Measurements from ENCODE around the gene UACA. TPM values are rescaled to one million over a fixed set of nuclear protein-coding genes. Genes with fewer than 3 reads are reported as not detected.

The UACA gene
- total RNA-seq, 4 donors from 2014 or later = 63.9 to 119 (median 92.4) TPM

DNA sequence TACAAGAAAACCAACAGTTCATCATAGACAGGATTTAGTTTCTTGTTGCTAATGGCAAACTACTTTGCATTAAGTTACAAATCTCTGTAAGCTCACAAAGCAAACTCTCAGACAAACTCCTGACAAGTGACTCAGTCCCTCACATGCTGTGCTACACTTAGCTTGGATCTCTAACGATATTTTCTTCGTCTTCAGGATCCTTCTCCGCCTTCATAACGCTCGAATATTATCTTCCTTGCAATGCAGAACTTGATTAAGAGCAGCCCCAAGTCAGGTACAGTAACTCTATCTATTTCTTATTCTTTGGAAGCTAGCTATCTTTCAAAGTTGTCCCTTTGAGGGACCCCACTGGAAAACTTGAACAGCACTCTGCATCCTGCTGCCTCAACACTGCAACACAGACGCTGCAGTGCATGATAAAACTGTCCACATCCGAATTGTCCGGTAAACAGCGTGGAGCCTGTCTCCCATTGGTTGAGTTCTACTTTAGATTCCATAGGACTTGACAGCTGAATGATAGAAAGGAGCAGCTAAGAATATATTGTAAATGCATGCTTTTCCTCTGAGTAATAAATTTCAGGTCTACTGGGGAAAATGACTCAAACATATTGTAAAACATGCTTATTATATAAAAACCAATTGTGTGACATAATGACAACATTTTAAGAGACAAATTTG, 61.3 kb downstream of the UACA start:
- Histone ChIP-seq H3K36me3 (no peaks in the 10 kb centered on the region), H3K27ac (peak overlapping the region; percentile 6 to 47 (median 14)), H3K4me3 (replicated peaks in 1 of 3) (no peak overlapping the region), H3K4me1 (peaks cover 47 to 67% of the 10 kb centered on the region in 2 donors), H3K27me3 (no peaks in the 10 kb centered on the region), H3K9me3 (no peaks in the 10 kb centered on the region)
- intact Hi-C loops (cut with DNase I) = no loop called here
- no peak for DNase-seq
- WGBS, 2 donors = 70 to 72% methylated on average over 9 of the region's 9 CpGs
- peak in 1 of 2 donors; percentile 34 for TF ChIP-seq POLR2A (IDR thresholded peaks at IDR 0.05)
- TF ChIP-seq, protein P1, sequence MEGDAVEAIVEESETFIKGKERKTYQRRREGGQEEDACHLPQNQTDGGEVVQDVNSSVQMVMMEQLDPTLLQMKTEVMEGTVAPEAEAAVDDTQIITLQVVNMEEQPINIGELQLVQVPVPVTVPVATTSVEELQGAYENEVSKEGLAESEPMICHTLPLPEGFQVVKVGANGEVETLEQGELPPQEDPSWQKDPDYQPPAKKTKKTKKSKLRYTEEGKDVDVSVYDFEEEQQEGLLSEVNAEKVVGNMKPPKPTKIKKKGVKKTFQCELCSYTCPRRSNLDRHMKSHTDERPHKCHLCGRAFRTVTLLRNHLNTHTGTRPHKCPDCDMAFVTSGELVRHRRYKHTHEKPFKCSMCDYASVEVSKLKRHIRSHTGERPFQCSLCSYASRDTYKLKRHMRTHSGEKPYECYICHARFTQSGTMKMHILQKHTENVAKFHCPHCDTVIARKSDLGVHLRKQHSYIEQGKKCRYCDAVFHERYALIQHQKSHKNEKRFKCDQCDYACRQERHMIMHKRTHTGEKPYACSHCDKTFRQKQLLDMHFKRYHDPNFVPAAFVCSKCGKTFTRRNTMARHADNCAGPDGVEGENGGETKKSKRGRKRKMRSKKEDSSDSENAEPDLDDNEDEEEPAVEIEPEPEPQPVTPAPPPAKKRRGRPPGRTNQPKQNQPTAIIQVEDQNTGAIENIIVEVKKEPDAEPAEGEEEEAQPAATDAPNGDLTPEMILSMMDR (IDR thresholded peaks at IDR 0.05) = no peak

- DNase-seq = no peak
- Histone ChIP-seq H3K4me1 (peaks cover 47 to 67% of the 10 kb centered on the region in 2 donors), H3K36me3 (no peaks in the 10 kb centered on the region), H3K27ac (peak overlapping the region; percentile 6 to 53 (median 14)), H3K9me3 (no peaks in the 10 kb centered on the region), H3K4me3 (replicated peaks in 1 of 3) (no peak overlapping the region), H3K27me3 (no peaks in the 10 kb centered on the region)
- intact Hi-C loops (cut with DNase I) = no loop called here
- 72 to 75% methylated on average over 2 of the region's 2 CpGs for WGBS, 2 donors
- TF ChIP-seq, protein P1 (IDR thresholded peaks at IDR 0.05) = no peak
- no peak for TF ChIP-seq POLR2A (IDR thresholded peaks at IDR 0.05)
These were observed 62.2 kb downstream of the UACA start for GRCh38 chr15:70701171-70701570.

GRCh38 chr15:70699890-70700289, 63.5 kb downstream of the UACA start:
- intact Hi-C loops (cut with DNase I) = no loop called here
- Histone ChIP-seq H3K9me3 (no peaks in the 10 kb centered on the region), H3K4me1 (peaks cover 52 to 76% of the 10 kb centered on the region in 2 donors), H3K27ac (peak overlapping the region; percentile 14 to 53 (median 39)), H3K4me3 (replicated peaks in 1 of 3) (no peak overlapping the region), H3K27me3 (no peaks in the 10 kb centered on the region), H3K36me3 (no peaks in the 10 kb centered on the region)
- TF ChIP-seq POLR2A (IDR thresholded peaks at IDR 0.05) = no peak
- TF ChIP-seq, protein P1 (IDR thresholded peaks at IDR 0.05) = no peak
- no peak for DNase-seq

DNA sequence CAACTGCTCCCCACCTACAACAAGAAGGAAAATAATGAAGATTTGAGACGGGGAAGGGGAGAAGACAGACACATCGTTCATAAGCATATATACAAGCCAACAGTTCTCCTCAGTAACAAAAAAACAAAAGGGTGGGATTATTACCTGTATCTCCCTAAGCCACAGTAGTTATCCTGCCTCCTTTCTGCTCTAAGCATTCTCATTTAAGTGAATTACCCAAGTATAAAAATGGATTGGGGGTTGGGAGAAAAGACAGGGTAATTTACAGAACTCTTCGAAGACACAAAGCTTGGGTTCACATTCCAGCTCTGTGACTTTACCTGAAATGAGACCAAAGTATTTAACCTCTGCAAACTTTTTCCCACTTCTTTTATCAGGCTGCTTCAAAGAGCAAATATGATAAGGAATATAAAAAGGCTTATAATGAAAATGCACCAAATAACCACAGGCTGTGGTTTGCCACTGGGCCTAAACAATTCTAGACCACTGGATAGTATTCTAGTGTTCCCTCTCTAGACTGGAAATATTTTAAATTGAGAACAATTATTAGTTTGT, 64.4 kb downstream of the UACA start:
- Histone ChIP-seq H3K27ac (peak overlapping the region in 2 of 3 donors; percentile 14 to 53), H3K4me1 (peaks cover 48 to 73% of the 10 kb centered on the region in 2 donors), H3K4me3 (replicated peaks in 1 of 3) (no peak overlapping the region), H3K36me3 (no peaks in the 10 kb centered on the region), H3K27me3 (no peaks in the 10 kb centered on the region), H3K9me3 (no peaks in the 10 kb centered on the region)
- no peak for DNase-seq
- intact Hi-C loops (cut with DNase I) = no loop called here
- TF ChIP-seq POLR2A (IDR thresholded peaks at IDR 0.05) = no peak
- TF ChIP-seq, protein P1 (IDR thresholded peaks at IDR 0.05) = no peak
- 69 to 70% methylated on average over 3 of the region's 3 CpGs for WGBS, 2 donors

DNA sequence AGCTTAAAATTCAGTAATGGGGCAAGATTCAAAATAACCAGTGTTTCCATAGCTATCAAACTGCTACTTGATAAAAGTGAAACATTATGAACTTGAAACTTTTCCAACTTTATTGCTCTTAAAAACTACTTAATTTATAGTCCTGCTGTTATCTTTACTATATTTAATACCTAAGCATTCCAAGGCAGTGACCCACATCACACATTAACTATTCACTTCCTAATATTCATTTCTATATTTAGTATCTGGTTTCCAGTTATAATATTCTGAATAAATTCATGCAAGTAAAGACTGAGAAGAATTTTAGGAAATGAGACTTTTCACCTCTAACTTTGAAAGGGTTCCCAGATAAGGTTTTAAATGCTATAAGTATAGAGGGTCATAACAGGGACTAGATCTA, 64.9 kb downstream of the UACA start:
- H3K27me3 ChIP-seq = no peaks in the 10 kb centered on the region
- DNase-seq = no peak
- intact Hi-C loops (cut with DNase I) = no loop called here
- H3K4me1 ChIP-seq = peaks cover 44 to 68% of the 10 kb centered on the region in 2 donors
- peak overlapping the region in 2 of 3 donors; percentile 14 to 53 for H3K27ac ChIP-seq
- H3K9me3 ChIP-seq = no peaks in the 10 kb centered on the region
- no peaks in the 10 kb centered on the region for H3K36me3 ChIP-seq
- TF ChIP-seq, protein P1 (IDR thresholded peaks at IDR 0.05) = no peak
- no peak for TF ChIP-seq POLR2A (IDR thresholded peaks at IDR 0.05)
- H3K4me3 ChIP-seq (replicated peaks in 1 of 3) = no peak overlapping the region

Measured in thyroid gland (tissue), 4 donors.